HG02623 (cell line): Measurements from ENCODE around the gene CAMTA1.

ENCODE experiments used
- ATAC-seq: cut with Tn5 transposase; IDR thresholded peaks from one replicate; pipeline ENCODE4 v1.9.1; 2021; ENCODE audit warnings: moderate library complexity; ENCODE audit not compliant: unreplicated experiment

CAMTA1 gene

DNA sequence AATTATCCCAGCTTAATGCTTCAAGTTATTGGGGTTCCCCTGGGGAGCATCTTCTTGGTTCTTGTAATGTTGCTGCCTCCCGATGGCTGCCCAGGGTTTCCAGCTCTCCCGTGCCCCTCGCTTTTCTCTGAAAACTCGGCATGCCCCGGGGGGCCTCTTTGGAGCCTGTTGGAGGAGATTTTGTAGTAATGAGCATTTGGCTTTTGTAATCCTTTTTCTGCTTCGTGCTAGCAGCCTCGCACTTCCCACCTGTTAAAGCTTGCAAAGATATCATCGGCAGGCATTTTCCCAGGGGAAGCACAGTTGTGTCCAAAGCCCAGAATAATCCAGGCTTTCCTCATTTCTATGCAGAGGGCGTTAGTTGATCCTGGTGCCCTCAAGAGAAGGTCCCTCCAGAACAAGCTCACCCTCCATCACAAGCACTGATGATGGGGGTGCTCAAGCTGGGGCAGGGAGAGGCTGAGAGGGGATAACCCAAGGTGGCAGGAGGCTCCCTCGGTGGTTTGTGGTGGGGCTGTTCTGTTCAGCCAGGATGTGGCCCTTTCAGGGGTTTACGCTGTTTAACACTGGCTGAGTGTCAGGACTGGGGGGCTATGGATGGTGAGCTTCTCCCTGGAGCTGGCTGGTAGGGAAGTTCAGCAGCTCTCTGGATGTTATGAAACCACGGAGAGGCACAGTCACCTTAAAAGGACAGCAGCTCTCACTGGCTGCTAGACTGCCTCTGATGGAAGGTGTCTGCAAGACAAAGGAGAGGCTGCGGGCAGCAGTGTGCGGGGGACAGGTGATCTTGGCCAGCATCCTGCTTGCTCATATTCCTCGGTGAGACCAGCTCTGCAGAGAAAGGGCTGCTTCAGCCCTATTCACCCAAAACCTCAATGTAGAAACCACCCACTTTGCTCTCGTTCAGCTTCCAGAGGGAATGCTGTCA lies 508.7 kb downstream of the CAMTA1 start:
- ATAC-seq, result no peak

DNA sequence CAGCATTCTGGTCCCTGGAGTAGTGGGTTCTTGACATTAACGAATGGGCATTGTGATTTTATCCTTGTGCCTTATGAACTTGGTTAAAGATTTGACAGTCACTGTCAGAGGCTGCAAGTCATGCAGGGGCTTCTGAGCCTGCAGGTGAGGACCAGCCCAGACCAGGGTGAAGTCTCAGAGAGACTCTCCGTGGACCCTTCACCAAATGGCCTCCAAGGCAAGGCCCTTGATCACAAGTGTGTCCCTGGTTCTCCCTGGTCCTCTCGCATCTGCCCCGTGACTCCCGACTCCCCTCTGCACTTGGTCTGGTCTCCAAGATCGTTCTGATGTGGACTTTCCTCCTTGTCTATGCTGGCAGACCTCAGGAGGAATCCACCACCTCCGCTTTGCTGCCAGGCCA lies 509.4 kb downstream of the CAMTA1 start:
- no peak for ATAC-seq

DNA sequence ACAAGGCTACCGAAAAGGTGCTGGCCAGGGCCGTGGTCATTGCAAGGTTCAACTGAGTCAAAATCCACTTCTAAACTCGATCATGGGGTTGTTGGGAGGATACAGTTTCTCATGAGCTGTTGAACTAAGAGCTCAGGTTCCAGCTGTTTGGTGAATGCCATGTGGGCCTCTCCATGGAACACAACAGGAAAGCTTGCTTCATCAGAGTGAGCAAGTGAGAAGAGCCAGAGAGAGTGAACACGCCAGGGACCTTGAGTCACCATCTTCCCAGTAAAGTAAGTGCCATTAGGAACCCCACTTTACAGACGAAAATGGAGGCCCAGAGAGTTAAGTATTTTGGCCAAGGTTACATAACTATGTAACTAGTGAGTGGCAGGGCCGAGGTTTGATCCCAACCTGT lies 510.7 kb downstream of the CAMTA1 start:
- no peak for ATAC-seq

DNA sequence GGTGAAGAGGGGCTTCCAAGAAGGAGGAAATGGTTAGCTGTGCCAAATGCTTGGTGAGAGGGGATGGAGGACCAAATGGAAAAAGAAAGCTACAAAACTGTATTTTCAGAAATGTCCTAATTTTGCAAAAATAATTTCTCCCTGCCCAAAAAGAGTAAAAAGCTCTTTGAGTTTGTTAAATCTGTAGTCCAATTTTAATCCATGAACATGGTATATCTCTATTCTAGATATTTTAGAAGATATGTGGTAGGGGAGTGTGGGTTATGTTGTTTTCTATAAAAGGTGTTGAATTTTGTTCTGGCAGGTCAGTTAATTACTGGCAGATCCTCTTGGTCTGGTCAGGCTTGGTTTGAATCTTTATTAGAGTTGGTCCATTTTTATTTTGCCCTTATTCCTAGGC lies 511.7 kb downstream of the CAMTA1 start:
- no peak for ATAC-seq

DNA sequence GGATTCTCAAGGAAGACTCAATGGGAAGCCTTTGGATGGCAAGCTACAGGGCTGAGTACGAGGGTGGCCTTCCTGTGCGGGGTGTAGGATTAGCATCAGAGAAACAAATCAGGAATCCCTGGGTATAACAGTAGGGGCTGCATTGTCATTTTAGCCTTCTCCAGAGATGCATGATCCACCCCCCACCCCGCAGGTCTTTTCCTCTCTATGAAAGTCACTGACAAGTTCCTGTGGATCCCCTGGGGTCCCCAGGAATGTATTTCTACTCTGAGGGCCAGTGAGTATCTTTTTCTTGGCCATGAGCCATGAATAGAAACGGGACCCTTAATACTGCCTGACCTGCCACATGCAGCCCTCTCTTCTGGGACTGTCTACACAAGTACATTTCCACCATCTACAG lies 512.9 kb downstream of the CAMTA1 start:
- no peak for ATAC-seq

DNA sequence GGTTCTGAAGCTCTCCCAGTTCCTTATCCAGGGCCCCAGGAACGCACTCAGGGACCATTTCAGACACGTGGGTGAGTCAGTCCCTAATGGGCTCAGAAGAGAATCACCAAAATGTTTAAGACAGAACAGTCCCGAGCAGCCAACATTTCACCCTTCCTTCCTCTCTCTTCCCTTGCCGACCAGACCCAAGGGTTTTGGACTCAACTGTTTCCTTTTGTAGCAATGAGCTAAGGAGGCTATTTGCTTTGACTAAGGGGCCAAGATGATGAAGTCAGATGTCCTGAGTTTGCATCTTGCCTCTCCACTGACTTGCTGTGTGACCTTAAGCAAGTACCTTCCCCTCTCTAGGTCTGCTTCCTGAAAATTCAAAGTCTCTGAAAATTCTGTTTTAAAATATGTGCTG lies 513.5 kb downstream of the CAMTA1 start:
- ATAC-seq, result no peak

DNA sequence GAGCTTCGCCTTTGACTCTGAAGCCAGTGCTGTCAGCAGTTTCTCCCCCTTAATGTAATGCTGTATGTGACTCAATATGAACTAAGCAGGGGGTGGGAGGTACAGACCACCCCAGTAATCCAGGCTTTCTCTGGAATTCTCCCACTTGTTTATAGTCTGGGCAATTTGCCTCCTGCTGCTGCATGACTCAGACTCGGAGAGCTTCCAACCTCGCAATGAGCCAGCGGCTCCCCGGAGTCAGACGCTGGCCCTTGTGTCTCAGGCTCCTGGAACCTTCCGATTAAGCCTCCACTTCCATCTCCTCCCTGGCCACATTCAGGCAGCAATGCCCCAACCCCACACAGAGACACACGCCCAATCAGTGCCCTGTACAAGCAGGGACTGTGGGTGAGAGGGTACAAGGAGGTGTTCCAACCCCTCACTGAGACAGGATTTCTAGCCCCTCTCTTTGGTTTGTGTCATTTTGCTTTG lies 514.1 kb downstream of the CAMTA1 start:
- no peak for ATAC-seq

DNA sequence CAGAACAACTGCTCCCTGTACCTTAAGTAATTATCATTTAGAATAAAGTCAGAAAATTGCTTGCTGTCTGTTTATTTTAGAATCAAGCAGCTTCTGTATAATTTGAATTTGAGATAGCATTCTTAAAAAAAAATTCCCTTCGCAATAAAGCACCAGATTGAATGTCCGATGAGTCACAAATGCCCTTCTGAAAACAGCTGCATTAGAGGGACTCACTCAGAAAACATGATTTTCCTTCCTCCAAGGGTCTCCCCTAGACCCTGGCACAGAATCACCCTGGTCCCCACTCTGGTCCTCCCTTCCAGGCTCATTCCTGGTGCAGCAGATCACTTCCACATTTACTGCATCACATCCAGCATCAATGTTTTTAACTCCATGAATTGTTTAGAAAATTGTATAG lies 514.7 kb downstream of the CAMTA1 start:
- ATAC-seq, result no peak

DNA sequence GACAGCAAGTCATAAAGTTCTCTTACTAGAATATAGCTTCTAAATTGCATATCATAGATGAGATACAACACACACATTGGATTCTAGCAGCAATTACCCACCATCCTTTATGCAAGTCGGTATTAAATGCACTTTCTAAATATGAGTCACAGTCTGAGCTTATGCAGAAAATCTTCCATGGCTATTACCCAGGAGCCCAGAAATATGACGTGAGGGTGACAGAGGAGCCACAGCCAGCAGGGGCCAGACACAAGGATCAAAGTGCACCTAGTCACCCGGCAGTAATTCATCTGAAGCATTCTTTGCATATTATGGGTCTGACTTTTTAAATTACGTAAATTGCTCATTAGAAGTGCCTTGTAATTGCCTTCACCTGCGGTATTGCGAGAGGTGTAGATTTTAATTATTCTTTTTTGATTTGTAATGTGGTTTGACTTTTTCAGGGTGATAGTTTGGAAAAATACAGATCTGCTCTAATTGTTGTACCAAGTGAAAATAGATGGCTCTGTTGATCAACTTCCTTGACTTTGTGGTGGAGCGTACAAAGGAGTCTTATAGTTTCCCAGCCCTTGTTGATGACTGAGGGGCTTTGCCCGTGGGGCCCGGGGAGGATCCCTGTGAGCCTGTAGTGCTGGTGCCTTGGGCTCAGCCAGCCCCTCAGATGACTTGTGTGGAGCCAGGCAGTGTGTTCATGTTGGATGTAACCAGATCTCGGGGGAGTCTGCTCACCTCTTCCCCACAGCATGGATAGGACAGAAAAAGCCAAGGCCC lies 515.8 kb downstream of the CAMTA1 start:
- no peak for ATAC-seq

DNA sequence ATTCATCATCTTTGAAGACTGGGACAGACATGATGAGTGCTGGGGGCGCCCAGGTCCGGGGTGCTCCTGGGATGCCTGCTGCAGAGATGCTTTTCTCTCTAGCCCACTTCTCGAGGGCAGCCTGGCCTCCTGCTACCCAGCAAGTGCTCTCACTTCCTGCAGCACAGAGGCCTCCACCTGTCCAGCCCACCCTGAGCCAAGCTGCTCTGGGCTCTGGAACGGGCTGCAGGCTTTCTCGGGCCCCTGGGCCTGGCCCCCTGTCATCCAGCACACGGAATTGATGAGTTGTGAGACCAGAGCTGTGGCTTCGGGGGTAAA lies 516.4 kb downstream of the CAMTA1 start:
- ATAC-seq, result no peak

DNA sequence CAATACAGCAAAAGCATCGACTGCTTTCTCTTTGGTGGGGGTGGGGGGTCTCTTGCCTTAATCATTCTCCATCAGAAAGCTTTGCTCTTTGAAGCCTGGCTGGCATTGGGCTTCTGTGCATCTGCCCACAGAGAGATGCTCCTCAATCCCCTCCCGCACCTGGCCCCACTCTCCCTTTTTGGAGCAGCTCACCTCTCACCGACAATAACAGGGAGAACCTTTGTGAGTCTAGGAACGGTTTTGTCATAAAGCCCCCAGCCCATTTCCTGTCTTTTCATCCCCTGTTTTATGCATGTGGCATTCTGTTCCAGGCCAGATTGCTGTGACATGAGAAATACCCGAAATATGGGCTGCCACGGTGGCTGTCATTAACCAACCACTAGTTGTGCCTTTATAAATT lies 516.9 kb downstream of the CAMTA1 start:
- no peak for ATAC-seq

DNA sequence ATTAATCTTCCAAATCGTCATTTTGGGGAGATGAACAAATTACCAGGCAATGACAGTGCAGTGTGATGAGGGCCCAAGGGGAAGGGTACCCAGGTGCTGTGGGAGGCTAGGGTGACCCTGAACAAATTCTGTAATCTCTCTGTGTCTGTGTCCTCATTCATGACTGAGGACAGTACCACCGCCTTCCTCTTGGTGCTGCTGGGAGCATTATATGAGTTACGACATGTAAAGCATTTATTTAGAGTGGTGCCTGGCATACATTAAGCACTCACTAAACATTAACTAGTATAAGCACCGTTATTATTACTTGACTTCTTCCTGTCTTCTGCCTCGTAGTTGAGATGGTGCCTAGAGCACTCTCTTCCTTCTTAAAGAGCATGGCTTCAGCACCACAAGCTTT lies 517.6 kb downstream of the CAMTA1 start:
- ATAC-seq, result no peak

DNA sequence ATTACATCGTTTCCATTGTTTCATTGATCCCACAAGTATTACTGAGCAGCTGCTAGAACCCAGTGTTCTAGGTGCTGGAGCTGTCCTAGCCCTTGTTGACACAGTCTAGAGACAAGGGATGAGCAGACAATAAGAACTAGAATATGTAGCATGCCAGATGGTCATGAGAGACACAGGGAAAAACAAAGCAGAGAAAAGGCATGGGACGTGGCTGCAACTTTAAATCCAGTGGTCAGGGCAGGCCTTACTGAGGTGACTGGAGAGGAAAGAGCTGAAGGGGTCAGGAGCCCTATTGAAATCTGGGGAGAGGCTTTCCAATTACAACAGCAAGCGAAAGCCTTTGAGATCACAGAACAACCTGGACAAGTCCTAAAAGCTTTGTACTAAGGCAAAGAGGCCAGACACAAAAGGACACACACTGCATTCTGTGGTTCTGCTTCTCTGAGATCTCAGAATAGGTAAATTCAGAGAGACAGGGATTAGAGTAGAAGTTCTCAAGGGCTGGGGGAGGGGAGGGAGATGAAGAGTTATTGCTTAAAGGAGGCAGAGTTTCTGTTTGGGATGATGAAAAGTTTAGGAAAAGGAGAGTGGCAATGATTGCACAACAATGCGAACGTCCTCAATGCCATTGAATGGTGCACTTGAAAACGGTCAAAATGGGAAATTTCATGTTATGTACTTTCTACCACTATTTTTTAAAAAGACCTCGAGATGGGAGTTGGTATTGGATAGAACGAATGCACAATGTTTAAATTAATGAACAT lies 518.5 kb downstream of the CAMTA1 start:
- no peak for ATAC-seq

DNA sequence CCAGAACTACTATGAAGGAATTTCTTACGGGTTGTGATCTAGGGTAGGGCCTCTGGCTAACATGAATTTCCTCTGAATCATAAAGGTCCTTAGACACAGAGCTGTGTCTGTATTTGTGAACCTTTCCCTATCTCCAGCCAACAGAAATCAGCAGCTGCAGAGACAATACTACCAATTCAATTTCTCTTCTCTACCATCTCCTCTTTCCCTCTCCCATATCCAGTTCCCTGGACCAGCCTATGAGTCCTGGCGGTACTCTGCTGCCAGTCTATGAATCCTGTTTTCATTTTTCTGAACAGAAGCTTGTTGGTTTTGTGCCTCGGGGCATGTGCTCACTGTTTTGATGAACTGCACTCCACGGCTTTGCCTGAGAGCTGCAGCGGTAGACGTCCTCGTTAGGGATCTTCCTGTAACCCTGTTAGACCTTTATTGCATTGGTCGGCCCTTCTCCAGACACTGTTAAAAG lies 527.9 kb downstream of the CAMTA1 start:
- no peak for ATAC-seq

DNA sequence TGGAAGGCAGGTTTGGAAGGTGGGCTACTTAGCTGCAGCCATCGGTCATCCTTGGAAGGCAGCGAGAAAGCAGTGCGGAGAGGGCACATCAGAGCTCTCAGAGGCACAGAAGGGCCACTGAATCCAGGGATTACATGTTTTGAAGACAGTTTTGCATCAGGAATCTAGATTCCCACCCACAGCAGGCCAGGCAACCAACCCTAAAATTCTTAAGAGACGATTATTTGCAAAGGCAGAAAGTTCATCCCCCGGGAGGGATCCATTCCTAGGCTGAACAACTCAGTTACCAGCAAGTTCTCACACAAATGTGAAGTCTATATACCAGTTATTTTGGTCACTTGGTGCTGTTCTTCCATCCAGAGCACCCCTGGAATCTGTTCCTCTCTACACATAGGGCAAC lies 528.6 kb downstream of the CAMTA1 start:
- no peak for ATAC-seq

DNA sequence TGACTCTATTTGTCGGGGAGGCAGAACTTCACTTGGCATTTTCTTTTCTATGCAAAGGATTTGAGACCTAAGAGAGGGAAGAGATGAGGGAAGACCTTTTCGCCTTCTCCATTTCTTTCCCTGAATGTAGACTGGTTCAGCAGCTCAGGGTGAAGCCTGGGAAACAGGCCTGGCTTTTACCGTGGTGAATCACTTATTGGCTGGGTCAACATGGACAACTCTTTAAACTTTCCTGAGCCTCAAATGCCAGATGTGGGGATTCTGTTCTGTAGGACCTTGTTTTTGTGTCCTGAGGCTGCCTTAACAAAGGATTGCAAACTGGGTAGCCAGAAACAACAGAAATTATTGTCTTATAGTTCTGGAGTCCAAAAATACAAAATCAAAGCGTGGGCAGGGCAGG lies 530.1 kb downstream of the CAMTA1 start:
- no peak for ATAC-seq

DNA sequence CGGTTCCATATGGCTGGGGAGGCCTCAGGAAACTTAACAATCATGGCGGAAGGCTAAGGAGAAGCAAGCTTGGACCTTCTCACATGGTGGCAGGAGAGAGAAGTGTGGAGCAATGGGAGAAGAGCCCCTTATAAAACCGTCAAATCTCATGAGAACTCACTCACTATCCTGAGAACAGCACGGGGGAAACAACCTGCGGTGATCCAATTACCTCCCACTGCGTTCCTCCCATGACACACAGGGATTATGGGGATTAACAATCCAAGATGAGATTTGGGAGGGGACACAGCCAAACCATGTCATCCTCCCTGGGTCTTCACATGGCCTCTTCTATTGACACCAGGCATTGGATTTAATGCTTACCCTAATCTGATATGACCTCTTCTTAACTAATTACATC lies 530.7 kb downstream of the CAMTA1 start:
- no peak for ATAC-seq

DNA sequence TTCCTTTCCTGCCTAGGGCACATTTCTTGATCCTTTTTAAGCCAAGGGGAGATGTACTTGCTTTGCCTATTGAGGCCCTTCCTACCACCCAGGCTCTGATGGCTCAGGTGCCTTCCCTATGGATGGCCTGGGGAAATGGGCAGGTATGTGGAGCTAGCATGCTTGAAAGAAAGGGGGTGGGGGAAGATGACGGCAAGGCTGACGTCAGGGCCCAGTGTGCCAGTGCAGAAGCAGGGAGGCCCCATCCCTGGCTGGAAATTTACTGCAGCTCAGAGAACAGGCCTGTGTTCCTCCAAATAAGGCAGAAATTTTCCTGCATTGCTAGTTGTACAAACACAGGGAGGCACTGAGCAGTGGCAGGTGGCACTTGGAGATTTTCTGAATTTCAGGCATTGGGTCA lies 532.6 kb downstream of the CAMTA1 start:
- no peak for ATAC-seq

DNA sequence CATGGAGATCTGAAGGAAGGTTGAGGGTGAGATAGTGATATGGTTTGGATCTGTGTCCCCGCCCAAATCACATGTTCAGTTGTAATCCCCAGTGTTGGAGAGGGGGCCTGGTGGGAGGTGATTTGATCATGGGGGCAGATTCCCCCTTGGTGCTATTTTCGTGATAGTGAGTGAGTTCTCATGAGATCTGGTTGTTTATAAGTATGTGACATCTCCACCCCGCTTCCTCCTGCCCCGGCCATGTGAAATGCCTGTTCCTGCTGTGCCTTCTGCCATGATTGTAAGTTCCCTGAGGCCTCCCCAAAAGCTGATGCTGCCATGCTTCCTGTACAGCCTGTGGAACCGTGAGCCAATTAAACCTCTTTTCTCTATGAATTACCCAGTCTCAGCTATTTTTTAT lies 533.9 kb downstream of the CAMTA1 start:
- ATAC-seq, result no peak

DNA sequence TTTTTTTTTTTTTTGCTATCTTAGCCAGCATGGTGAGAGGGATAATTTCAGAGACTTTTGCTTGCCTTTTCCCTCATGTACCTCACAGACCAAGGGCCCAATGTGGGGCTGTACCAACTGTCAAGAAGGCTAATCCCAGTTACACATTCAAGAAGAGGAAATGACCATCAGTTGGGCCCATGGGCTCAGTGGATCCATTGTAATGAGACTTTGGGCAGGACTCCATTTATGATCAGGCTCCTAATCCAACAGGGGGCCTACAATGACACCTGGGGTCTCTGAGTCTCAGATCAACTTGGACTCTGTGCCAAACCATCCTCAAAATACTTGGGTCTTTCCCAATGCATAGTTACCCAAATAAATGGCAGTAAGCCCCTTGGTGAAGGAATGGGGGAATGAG lies 535.4 kb downstream of the CAMTA1 start:
- ATAC-seq, result no peak

DNA sequence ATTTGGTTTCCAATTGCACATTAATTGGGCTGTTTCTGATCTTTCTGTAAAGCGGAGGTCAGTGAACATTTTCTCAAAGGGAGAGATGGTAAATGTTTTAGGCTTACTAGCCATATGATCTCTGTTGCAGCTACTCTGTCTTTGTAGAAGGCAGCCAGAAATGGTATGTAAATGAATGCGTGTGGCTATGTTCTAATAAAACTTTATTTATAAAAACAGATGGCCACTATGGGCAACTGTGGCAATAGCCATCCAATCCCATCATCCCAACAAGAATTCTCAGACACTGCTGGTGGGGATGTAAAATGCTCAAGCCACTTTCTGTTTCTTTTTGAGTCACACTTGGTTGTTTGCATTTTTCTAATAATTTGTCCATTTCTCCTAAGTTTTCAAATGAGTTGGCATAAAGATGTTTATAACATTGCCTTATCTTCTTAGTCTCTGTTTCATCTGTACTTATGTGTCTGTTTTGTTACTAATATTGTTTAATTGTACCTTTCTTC lies 537.1 kb downstream of the CAMTA1 start:
- ATAC-seq, result no peak
